HCT116 (cell line): ENCODE measurements around the gene ST7. TPM values are rescaled to one million over a fixed set of nuclear protein-coding genes. Genes with fewer than 3 reads are reported as not detected.
A peak's percentile ranks its signal among the peaks of the same experiment; 100 is the strongest.

Experiments used
- ATAC-seq: fragments of 200-7000 bp; cut with Tn5 transposase; 2 replicates; pipeline ENCODE4 v1.9.1; 2020; ENCODE audit warnings: mild to moderate bottlenecking, moderate library complexity
- BruUV-seq: library from RNA; stranded (reverse); fragments of 400-500 nt; replicated peaks from 2 replicates; lab custom pipeline; 2021; lab: Mats Ljungman, UMichigan
- CTCF ChIA-PET: fragments of 300-600 bp; sonication (Branson Sonifier 250); formaldehyde crosslinking; loops from one replicate; lab custom pipeline; 2021; ENCODE audit warnings: antibody characterized with exemption; lab: Charles Lee
- POLR2A ChIA-PET: fragments of 300-600, 350-600 bp; sonication (Branson Sonifier 250); formaldehyde crosslinking; loops from one replicate; lab custom pipeline; 2021; ENCODE audit warnings: antibody characterized with exemption; lab: Charles Lee
- RAD21 ChIA-PET, 2 experiments: fragments of 300-600 bp; sonication (Branson Sonifier 250); formaldehyde crosslinking; loops; one replicate each; lab custom pipeline; 2023; ENCODE audit warnings: low total read pairs in 2 of 2; ENCODE audit not compliant: uncharacterized antibody in 2 of 2, unreplicated experiment in 2 of 2, low non-redundant PET in 1 of 2; lab: Charles Lee
- DNase-seq: peaks from one replicate; pipeline ENCODE4 v3.0.0-alpha.2; 2010; ENCODE audit warnings: low read depth, low spot score
- H2AFZ ChIP-seq: fragments of 200-600 bp; shearing (Covaris generic), sonication (generic); 2 replicates; pipeline ENCODE4 v1.6.1; 2017; ENCODE audit warnings: low read depth, mixed run types, mixed read lengths, antibody characterized with exemption, low read length; ENCODE audit not compliant: poor library complexity, severe bottlenecking
- H3K27ac ChIP-seq: 2 replicates; pipeline ENCODE4 v1.5.1; 2012; ENCODE audit warnings: low read depth, low read length
- H3K27me3 ChIP-seq: fragments of 200-600 bp; sonication (generic); 2 replicates; pipeline ENCODE4 v1.6.1; 2016; ENCODE audit warnings: mixed run types, low read length, mixed read lengths; ENCODE audit not compliant: insufficient read depth
- H3K36me3 ChIP-seq, 2 experiments: fragments of 200-500 bp in 1 of 2; fragments of 200-600 bp in 1 of 2; sonication (Bioruptor generic) in 1 of 2; sonication (generic) in 1 of 2; 2 replicates each; pipeline versions ENCODE4 v1.5.1 to v1.6.1; 2014 to 2016; ENCODE audit warnings: low read length in 2 of 2, inconsistent platforms in 1 of 2, mixed read lengths in 1 of 2, mixed run types in 1 of 2; ENCODE audit not compliant: insufficient read depth in 2 of 2, control insufficient read depth in 1 of 2
- H3K4me1 ChIP-seq, 2 experiments: fragments of 200-600 bp in 1 of 2; sonication (generic) in 1 of 2; 2 replicates each; pipeline versions ENCODE4 v1.5.1 to v1.6.1; 2012 to 2017; ENCODE audit warnings: low read length in 2 of 2, inconsistent platforms in 1 of 2, mild to moderate bottlenecking in 1 of 2, mixed read lengths in 1 of 2, mixed run types in 1 of 2, moderate library complexity in 1 of 2; ENCODE audit not compliant: insufficient read depth in 2 of 2, control insufficient read depth in 1 of 2
- H3K4me2 ChIP-seq: fragments of 200-600 bp; sonication (generic); 2 replicates; pipeline ENCODE4 v1.6.1; 2017; ENCODE audit warnings: mixed run types, low read length, mixed read lengths
- H3K4me3 ChIP-seq, 2 experiments: fragments of 200-600 bp in 1 of 2; sonication (generic) in 1 of 2; replicated peaks in 1 of 2; 2 replicates each; pipeline ENCODE4 v1.5.1; 2011 to 2016; ENCODE audit warnings: low read length in 2 of 2, control low read depth in 1 of 2, low read depth in 1 of 2, mild to moderate bottlenecking in 1 of 2, mixed read lengths in 1 of 2, mixed run types in 1 of 2
- H3K79me2 ChIP-seq: fragments of 200-600 bp; sonication (generic); 2 replicates; pipeline ENCODE4 v1.6.1; 2017; ENCODE audit warnings: mild to moderate bottlenecking, mixed run types, low read length, moderate library complexity, mixed read lengths; ENCODE audit not compliant: insufficient read depth
- H3K9ac ChIP-seq: fragments of 200-600 bp; sonication (generic); 2 replicates; pipeline ENCODE4 v1.6.1; 2016; ENCODE audit warnings: low read length, mixed read lengths
- H3K9me2 ChIP-seq: fragments of 200-600 bp; sonication (generic), shearing (Covaris generic); 2 replicates; pipeline ENCODE4 v1.6.1; 2017; ENCODE audit warnings: mixed run types, mild to moderate bottlenecking, moderate library complexity; ENCODE audit not compliant: insufficient read depth
- H3K9me3 ChIP-seq, 2 experiments: fragments of 200-500 bp in 1 of 2; fragments of 200-600 bp in 1 of 2; sonication (Bioruptor generic) in 1 of 2; sonication (generic) in 1 of 2; 2 replicates each; pipeline ENCODE4 v1.6.1; 2014 to 2017; ENCODE audit warnings: low read length in 2 of 2, mixed read lengths in 2 of 2, inconsistent platforms in 1 of 2, low read depth in 1 of 2, mild to moderate bottlenecking in 1 of 2, mixed run types in 1 of 2, moderate library complexity in 1 of 2; ENCODE audit not compliant: control insufficient read depth in 1 of 2, insufficient read depth in 1 of 2
- H4K20me1 ChIP-seq: fragments of 200-600 bp; sonication (generic), shearing (Covaris generic); 2 replicates; pipeline ENCODE4 v1.6.1; 2017; ENCODE audit warnings: mixed run types, mild to moderate bottlenecking, moderate library complexity; ENCODE audit not compliant: insufficient read depth
- CBX3 ChIP-seq: IDR thresholded peaks from 2 replicates; pipeline ENCODE4 v1.6.1; 2012; ENCODE audit warnings: low read depth
- CEBPB ChIP-seq: IDR thresholded peaks from 2 replicates; pipeline ENCODE4 v1.6.1; 2012; ENCODE audit warnings: low read depth
- CTCF ChIP-seq, 3 experiments: fragments of 200-600 bp in 1 of 3; sonication (generic) in 1 of 3; IDR thresholded peaks in 2 of 3; conservative IDR thresholded peaks in 1 of 3; 2 replicates each; pipeline ENCODE4 v1.5.1; 2012 to 2017; ENCODE audit warnings: low read depth in 2 of 3, low read length in 2 of 3, antibody characterized with exemption in 1 of 3, borderline replicate concordance in 1 of 3, control low read depth in 1 of 3, mild to moderate bottlenecking in 1 of 3, mixed read lengths in 1 of 3, mixed run types in 1 of 3, moderate library complexity in 1 of 3; ENCODE audit not compliant: insufficient read depth in 1 of 3
- EGR1 ChIP-seq: IDR thresholded peaks from 2 replicates; pipeline ENCODE4 v1.6.1; 2012; ENCODE audit warnings: low read depth
- EZH2 ChIP-seq: fragments of 200-600 bp; sonication (generic); IDR thresholded peaks from 2 replicates; pipeline ENCODE4 v1.6.1; 2017; ENCODE audit warnings: antibody characterized with exemption, mixed run types
- EZH2phosphoT487 ChIP-seq: fragments of 200-600 bp; IDR thresholded peaks from 2 replicates; pipeline ENCODE4 v1.6.1; 2018; ENCODE audit warnings: antibody characterized with exemption, borderline replicate concordance
- FOSL1 ChIP-seq: IDR thresholded peaks from 2 replicates; pipeline ENCODE4 v1.6.1; 2012; ENCODE audit warnings: low read depth
- JUND ChIP-seq: IDR thresholded peaks from 2 replicates; pipeline ENCODE4 v1.6.1; 2012
- MAX ChIP-seq: IDR thresholded peaks from 2 replicates; pipeline ENCODE4 v1.6.1; 2012
- POLR2AphosphoS5 ChIP-seq: IDR thresholded peaks from 2 replicates; pipeline ENCODE4 v1.6.1; 2011; ENCODE audit warnings: mild to moderate bottlenecking, low read depth, low read length, moderate library complexity
- RAD21 ChIP-seq: IDR thresholded peaks from 2 replicates; pipeline ENCODE4 v1.6.1; 2012; ENCODE audit warnings: low read depth, mild to moderate bottlenecking
- SIN3A ChIP-seq: IDR thresholded peaks from 2 replicates; pipeline ENCODE4 v1.6.1; 2012; ENCODE audit warnings: low read depth
- SP1 ChIP-seq: IDR thresholded peaks from 2 replicates; pipeline ENCODE4 v1.6.1; 2012; ENCODE audit warnings: low read depth
- TCF7L2 ChIP-seq: IDR thresholded peaks from 2 replicates; pipeline ENCODE4 v1.7.0; 2011; ENCODE audit warnings: borderline replicate concordance, inconsistent platforms; ENCODE audit not compliant: insufficient read depth, insufficient read length; ENCODE audit errors: extremely low read depth
- ZFX ChIP-seq: fragments of 450-650 bp; IDR thresholded peaks from 2 replicates; pipeline ENCODE4 v1.6.1; 2017
- ZNF274 ChIP-seq: fragments of 200-500 bp; sonication (Bioruptor generic); IDR thresholded peaks from 2 replicates; pipeline ENCODE4 v1.6.1; 2014; ENCODE audit warnings: mild to moderate bottlenecking, low read depth, low read length, inconsistent platforms
- intact Hi-C: fragments of 100-400 bp; cut with micrococcal nuclease; formaldehyde crosslinking; loops from 2 replicates; pipeline ENCODE4 v1.10.0; 2022
- total RNA-seq: library from RNA; stranded (reverse); gene quantifications from one replicate; pipeline ENCODE4 v1.2.1, GENCODE V29; 2021; ENCODE audit not compliant: unreplicated experiment
- TF ChIP-seq, protein P1 (sequence below): IDR thresholded peaks from 2 replicates; pipeline ENCODE4 v1.6.1; 2012
- TF ChIP-seq, protein P2 (sequence below): IDR thresholded peaks from 2 replicates; pipeline ENCODE4 v1.6.1; 2011; ENCODE audit warnings: mild to moderate bottlenecking, low read length, moderate library complexity; ENCODE audit not compliant: insufficient replicate concordance; ENCODE audit errors: extremely low read depth
- TF ChIP-seq, protein P3 (sequence below): IDR thresholded peaks from 2 replicates; pipeline ENCODE4 v1.6.1; 2012; ENCODE audit warnings: low read depth

ST7 gene
- total RNA-seq, 1 experiment from 2014 or later, result 12.6 TPM

- Histone ChIP-seq H3K36me3 (no peaks in the 10 kb centered on the region), H3K9me3 (no peaks in the 10 kb centered on the region), H3K4me1 (peaks cover 13 to 18% of the 10 kb centered on the region in 2 experiments), H4K20me1 (no peaks in the 10 kb centered on the region), H3K4me3 (no peak overlapping the region; a peak in 1 of 4 replicates), H3K79me2 (no peaks in the 10 kb centered on the region), H2AFZ (no peak overlapping the region), H3K4me2 (peak overlapping the region; percentile 52), H3K9me2 (no peaks in the 10 kb centered on the region), H3K27ac (no peak overlapping the region; the same call in 1 of the 2 replicates), H3K9ac (no peak overlapping the region), H3K27me3 (no peaks in the 10 kb centered on the region)
- ChIA-PET RAD21 (no interaction called here), CTCF (interaction anchor here (1.0 to 3.2 kb wide), 4 partner anchors 9 to 140 kb away, joined by 3 to 18 read pairs (median 12); no protein-coding TSS in a partner anchor), POLR2A (no interaction called here)
- DNase-seq (peak; percentile 90), ATAC-seq (peak; percentile 97)
- no TSS peak for BruUV-seq
- intact Hi-C loops, result loop anchor here (5.0 kb wide), 1 partner anchor 952 kb away; no protein-coding TSS in a partner anchor
- TF ChIP-seq TCF7L2 (no peak), EGR1 (0 out of 2 replicates have a peak, but pooled peaks have one; percentile 21), MAX (peak; percentile 34; the same call in 1 of the 2 replicates), EZH2phosphoT487 (no peak), SP1 (peak; percentile 70), SIN3A (no peak; the same call in 1 of the 2 replicates), FOSL1 (peak; percentile 80), CTCF (IDR thresholded peaks at IDR 0.05 in 2 of 3, conservative IDR thresholded peaks at IDR 0.05 in 1 of 3; ENCODE audit: borderline replicate concordance in 1 of 3, insufficient read depth in 1 of 3, low read depth in 2 of 3, low read length in 2 of 3) (no peak), JUND (peak; percentile 85), EZH2 (no peak), POLR2AphosphoS5 (peak; percentile 61; the same call in 1 of the 2 replicates), RAD21 (0 out of 2 replicates have a peak, but pooled peaks have one; percentile 2), CEBPB (peak; percentile 64; the same call in 1 of the 2 replicates), ZFX (no peak), ZNF274 (no peak), CBX3 (peak; percentile 87; the same call in 1 of the 2 replicates)
- TF ChIP-seq, protein P1, sequence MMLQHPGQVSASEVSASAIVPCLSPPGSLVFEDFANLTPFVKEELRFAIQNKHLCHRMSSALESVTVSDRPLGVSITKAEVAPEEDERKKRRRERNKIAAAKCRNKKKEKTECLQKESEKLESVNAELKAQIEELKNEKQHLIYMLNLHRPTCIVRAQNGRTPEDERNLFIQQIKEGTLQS, result no peak
- TF ChIP-seq, protein P2, sequence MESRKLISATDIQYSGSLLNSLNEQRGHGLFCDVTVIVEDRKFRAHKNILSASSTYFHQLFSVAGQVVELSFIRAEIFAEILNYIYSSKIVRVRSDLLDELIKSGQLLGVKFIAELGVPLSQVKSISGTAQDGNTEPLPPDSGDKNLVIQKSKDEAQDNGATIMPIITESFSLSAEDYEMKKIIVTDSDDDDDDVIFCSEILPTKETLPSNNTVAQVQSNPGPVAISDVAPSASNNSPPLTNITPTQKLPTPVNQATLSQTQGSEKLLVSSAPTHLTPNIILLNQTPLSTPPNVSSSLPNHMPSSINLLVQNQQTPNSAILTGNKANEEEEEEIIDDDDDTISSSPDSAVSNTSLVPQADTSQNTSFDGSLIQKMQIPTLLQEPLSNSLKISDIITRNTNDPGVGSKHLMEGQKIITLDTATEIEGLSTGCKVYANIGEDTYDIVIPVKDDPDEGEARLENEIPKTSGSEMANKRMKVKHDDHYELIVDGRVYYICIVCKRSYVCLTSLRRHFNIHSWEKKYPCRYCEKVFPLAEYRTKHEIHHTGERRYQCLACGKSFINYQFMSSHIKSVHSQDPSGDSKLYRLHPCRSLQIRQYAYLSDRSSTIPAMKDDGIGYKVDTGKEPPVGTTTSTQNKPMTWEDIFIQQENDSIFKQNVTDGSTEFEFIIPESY, result no peak
- TF ChIP-seq, protein P3, sequence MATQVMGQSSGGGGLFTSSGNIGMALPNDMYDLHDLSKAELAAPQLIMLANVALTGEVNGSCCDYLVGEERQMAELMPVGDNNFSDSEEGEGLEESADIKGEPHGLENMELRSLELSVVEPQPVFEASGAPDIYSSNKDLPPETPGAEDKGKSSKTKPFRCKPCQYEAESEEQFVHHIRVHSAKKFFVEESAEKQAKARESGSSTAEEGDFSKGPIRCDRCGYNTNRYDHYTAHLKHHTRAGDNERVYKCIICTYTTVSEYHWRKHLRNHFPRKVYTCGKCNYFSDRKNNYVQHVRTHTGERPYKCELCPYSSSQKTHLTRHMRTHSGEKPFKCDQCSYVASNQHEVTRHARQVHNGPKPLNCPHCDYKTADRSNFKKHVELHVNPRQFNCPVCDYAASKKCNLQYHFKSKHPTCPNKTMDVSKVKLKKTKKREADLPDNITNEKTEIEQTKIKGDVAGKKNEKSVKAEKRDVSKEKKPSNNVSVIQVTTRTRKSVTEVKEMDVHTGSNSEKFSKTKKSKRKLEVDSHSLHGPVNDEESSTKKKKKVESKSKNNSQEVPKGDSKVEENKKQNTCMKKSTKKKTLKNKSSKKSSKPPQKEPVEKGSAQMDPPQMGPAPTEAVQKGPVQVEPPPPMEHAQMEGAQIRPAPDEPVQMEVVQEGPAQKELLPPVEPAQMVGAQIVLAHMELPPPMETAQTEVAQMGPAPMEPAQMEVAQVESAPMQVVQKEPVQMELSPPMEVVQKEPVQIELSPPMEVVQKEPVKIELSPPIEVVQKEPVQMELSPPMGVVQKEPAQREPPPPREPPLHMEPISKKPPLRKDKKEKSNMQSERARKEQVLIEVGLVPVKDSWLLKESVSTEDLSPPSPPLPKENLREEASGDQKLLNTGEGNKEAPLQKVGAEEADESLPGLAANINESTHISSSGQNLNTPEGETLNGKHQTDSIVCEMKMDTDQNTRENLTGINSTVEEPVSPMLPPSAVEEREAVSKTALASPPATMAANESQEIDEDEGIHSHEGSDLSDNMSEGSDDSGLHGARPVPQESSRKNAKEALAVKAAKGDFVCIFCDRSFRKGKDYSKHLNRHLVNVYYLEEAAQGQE, result no peak
These were observed 171.4 kb downstream of the ST7 start for GRCh38 chr7:117124591-117125220.
